WI38 (cell line): ENCODE results near the gene NDUFB4.
A peak's percentile ranks its signal among the peaks of the same experiment; 100 is the strongest.

Source experiments
- H3K4me3 ChIP-seq: 2 replicates; pipeline ENCODE4 v1.5.1; 2011; ENCODE audit warnings: low read depth, mild to moderate bottlenecking, control low read depth, low read length
- TF ChIP-seq, protein P1 (sequence below): IDR thresholded peaks from 2 replicates; pipeline ENCODE4 v1.5.1; 2012; ENCODE audit warnings: low read depth, mild to moderate bottlenecking, control low read depth, low read length

The NDUFB4 gene

DNA sequence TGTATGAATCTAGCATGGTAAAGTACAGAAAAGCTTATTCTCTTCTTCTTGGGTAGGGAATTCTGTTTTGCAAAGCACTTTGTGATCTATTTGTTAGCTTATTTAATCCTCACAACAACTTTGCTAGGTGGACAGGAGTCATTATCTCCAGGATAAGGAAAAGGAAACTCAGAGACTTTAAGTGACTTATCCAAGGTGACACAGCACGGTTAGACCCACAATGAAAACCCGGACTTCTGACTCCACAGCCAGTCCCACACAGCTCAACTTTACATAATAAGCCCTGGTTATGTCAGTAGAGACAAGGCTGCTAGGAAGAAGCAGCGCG lies 384 bp upstream of the NDUFB4 start:
- TF ChIP-seq, protein P1, sequence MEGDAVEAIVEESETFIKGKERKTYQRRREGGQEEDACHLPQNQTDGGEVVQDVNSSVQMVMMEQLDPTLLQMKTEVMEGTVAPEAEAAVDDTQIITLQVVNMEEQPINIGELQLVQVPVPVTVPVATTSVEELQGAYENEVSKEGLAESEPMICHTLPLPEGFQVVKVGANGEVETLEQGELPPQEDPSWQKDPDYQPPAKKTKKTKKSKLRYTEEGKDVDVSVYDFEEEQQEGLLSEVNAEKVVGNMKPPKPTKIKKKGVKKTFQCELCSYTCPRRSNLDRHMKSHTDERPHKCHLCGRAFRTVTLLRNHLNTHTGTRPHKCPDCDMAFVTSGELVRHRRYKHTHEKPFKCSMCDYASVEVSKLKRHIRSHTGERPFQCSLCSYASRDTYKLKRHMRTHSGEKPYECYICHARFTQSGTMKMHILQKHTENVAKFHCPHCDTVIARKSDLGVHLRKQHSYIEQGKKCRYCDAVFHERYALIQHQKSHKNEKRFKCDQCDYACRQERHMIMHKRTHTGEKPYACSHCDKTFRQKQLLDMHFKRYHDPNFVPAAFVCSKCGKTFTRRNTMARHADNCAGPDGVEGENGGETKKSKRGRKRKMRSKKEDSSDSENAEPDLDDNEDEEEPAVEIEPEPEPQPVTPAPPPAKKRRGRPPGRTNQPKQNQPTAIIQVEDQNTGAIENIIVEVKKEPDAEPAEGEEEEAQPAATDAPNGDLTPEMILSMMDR = no peak
- H3K4me3 ChIP-seq = peak overlapping the region; percentile 92

DNA sequence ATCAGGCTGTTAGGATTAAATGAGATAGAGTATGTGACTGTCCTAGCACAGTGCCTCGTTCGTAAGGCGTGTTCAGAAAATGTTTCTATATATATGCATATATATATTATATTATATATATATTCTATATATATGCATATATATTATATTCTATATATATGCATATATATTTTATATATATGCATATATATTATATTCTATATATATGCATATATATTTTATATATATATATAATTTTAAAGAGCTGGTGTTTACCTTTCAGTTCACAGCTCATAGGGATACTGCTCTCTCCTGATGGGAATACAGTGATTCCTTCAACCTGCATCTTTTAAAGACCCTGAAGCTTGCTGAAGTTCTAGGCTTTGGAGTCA lies 702 bp downstream of the NDUFB4 start:
- peak overlapping the region; percentile 92 for H3K4me3 ChIP-seq
- TF ChIP-seq, protein P1 = no peak

DNA sequence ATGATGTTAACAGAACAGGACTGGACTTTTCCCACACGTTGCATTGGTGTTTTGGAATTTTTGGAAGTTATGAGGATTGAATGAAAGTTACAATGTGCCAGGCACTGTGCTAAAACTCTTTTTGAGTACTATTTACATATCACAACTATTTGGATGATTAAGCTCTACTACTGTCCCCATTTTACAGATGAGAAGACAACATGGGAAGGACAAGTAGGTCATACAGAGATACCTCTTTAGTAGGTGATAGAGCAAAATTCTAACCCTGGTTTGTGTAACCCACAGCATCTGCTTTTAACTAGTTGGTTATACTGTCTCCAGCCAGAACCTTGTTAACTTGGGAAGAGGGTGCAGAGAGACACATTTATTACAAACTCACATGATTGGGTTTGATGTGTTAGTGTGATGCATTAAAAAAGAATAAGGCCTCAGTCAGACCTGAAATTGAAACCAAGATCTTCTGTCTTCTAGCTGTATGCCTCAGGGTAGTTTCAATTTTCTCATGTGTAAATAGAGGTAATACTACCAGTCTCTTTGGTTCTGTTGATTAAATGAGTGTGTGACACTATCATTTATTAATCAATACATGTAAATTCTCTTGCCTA lies 1.4 kb downstream of the NDUFB4 start:
- peak overlapping the region; percentile 92 for H3K4me3 ChIP-seq
- TF ChIP-seq, protein P1 = no peak

DNA sequence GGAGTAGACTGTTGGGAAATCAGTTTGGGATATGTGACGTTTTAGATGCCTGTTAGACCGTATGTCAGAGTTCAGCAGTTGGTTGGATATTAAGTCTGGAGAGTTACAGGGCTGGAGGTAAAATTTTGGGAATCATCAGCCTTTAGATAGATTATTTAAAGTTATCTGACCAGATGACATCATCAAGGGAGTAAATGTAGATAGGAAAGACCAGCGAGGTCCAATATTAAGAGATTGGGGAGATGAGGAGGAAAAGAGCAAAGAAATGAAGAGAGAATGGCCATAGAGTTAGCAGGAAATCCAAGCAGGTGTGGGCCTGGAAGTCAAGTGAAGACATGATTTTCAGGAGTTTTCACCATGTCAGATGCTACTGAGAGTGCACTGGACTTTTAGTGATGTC lies 3.1 kb downstream of the NDUFB4 start:
- TF ChIP-seq, protein P1 = no peak

DNA sequence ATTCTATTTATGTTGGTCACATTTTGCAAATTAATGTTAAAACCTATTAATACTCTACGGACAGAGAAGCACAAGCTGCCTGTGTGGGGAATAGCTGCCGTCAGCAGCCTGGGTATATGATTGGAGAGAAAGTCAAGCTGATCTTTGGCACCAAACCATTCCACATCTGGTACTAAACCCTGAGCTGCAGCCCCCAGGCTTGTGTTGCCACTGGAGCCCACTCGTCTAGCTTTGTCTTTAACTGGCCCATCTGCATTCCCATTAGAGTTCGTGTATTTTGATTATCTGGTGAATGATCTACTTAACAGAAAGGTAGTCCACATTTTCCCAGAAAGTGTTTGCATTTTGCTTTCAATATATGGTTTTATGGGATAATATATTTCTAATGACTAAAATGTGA lies 5.4 kb downstream of the NDUFB4 start:
- TF ChIP-seq, protein P1 = no peak
- no peak overlapping the region for H3K4me3 ChIP-seq

More for the DNA sequence above, 3.1 kb downstream of the NDUFB4 start:
- H3K4me3 ChIP-seq = no peak overlapping the region

DNA sequence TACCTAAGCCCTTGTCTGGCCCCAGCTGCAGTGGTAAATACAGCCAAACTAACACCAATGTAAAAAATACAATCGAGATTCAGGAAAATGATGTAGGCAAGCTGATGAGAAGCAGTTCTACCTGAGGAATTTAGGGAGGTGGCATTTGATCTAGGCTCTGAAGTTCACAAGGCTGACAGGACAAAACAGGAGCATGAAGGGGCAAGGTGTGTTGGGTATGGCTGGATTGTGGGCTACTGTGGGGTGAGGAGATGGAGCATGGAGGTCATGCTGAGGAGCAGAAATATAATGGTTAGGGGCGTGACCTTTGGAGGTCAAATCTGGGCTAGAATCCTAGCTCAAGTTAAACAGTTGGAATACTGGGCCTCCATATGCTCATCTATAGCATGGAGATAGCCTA lies 6.5 kb downstream of the NDUFB4 start:
- TF ChIP-seq, protein P1 = no peak
- H3K4me3 ChIP-seq = no peak overlapping the region

DNA sequence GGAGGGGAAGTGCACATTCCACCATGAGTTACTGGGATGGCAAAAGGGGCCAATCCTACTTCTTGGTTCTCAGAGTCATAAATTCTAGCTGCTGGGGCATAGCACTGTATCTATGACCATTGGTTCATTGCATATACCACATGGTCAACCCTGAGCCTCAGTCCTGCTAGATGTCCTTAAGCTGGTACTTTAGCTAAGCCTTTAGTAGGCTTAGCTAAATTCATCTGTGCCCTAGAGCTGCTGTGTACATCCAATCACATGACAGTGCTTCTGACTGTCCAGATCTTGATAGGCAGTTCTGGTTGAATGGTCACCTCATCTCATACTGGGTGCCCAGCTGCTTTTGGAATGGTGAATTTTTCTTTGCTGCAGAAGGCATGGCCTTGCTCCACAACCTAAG lies 8.2 kb downstream of the NDUFB4 start:
- TF ChIP-seq, protein P1 = no peak
- H3K4me3 ChIP-seq = no peak overlapping the region
